ENCODE results near the gene RNF167.
"Not testable (repeated sequence)": the region's sequence is repeated elsewhere in the genome, so short reads cannot be mapped to it uniquely, and the experiment has no call there.

RNF167 gene

DNA sequence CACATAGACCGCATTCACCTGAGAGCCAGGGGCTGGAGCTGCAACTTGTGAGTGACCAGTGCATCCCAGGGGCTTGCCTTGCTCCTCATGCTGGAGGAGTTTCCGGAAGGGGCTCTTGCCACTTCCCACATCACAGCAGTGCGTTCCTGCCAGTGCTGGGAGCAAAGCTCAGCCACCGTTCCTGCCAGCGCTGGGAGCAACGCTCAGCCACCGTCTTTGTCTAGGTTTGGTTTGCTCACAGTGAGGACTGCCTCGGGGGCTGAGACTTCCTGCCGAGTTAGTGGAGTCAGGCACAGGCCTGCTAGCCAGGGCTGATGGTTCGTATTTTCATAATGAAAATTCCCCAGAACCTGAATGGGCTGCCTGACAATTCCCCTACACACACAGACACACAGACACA is 31.8 kb upstream of the RNF167 start:
- Histone ChIP-seq H3F3A (ENCODE audit: low read depth) (no peaks in the 10 kb centered on the region), H3K9me3 (ENCODE audit: insufficient read depth, low read depth, low read length) (no peaks in the 10 kb centered on the region), H3K27me3 (ENCODE audit: insufficient read depth, low read length, poor library complexity, severe bottlenecking) (no peaks in the 10 kb centered on the region), H3K4me1 (ENCODE audit: insufficient read depth, low read length, poor library complexity, severe bottlenecking) (peaks cover 7% of the 10 kb centered on the region), H3K4me2 (ENCODE audit: low read depth, low read length, poor library complexity, severe bottlenecking) (no peak overlapping the region), H4K20me1 (ENCODE audit: insufficient read depth, low read length, poor library complexity, severe bottlenecking) (no peaks in the 10 kb centered on the region), H3K9ac (ENCODE audit: low read depth, low read length, poor library complexity, severe bottlenecking) (no peak overlapping the region), H3K79me2 (ENCODE audit: insufficient read depth, low read length) (no peaks in the 10 kb centered on the region), H3K9me2 (replicated peaks; ENCODE audit: low read depth, low read length) (no peaks in the 10 kb centered on the region), H2AFZ (ENCODE audit: low read length) (no peak overlapping the region; the same call in 1 of the 2 replicates), H3K4me3 (ENCODE audit: low read length, poor library complexity, severe bottlenecking) (no peak overlapping the region), H3K36me3 (ENCODE audit: insufficient read depth, low read length) (no peaks in the 10 kb centered on the region)
- no peak for TF ChIP-seq EZH2phosphoT487 (IDR thresholded peaks at IDR 0.05; ENCODE audit: borderline replicate concordance)
- TF ChIP-seq CTCF (conservative IDR thresholded peaks at IDR 0.05; ENCODE audit: low read length): no peak

GRCh38 chr17:4908711-4909496 is 31.2 kb upstream of the RNF167 start:
- no peak overlapping the region for H3K9ac ChIP-seq (ENCODE audit: low read depth, low read length, poor library complexity, severe bottlenecking)
- TF ChIP-seq EZH2phosphoT487 (IDR thresholded peaks at IDR 0.05; ENCODE audit: borderline replicate concordance): no peak
- TF ChIP-seq CTCF (conservative IDR thresholded peaks at IDR 0.05; ENCODE audit: low read length): peak; percentile 87
- H3K4me1 ChIP-seq (ENCODE audit: insufficient read depth, low read length, poor library complexity, severe bottlenecking): peaks cover 6% of the 10 kb centered on the region
- no peaks in the 10 kb centered on the region for H3K79me2 ChIP-seq (ENCODE audit: insufficient read depth, low read length)
- H3K9me2 ChIP-seq (replicated peaks; ENCODE audit: low read depth, low read length): no peaks in the 10 kb centered on the region
- peak overlapping the region; percentile 61 for H2AFZ ChIP-seq (ENCODE audit: low read length)
- H3K4me2 ChIP-seq (ENCODE audit: low read depth, low read length, poor library complexity, severe bottlenecking): peak overlapping the region; percentile 57
- H4K20me1 ChIP-seq (ENCODE audit: insufficient read depth, low read length, poor library complexity, severe bottlenecking): no peaks in the 10 kb centered on the region
- no peak overlapping the region for H3K4me3 ChIP-seq (ENCODE audit: low read length, poor library complexity, severe bottlenecking)
- no peaks in the 10 kb centered on the region for H3K9me3 ChIP-seq (ENCODE audit: insufficient read depth, low read depth, low read length)
- no peaks in the 10 kb centered on the region for H3F3A ChIP-seq (ENCODE audit: low read depth)
- H3K27me3 ChIP-seq (ENCODE audit: insufficient read depth, low read length, poor library complexity, severe bottlenecking): no peaks in the 10 kb centered on the region
- H3K36me3 ChIP-seq (ENCODE audit: insufficient read depth, low read length): no peaks in the 10 kb centered on the region

DNA sequence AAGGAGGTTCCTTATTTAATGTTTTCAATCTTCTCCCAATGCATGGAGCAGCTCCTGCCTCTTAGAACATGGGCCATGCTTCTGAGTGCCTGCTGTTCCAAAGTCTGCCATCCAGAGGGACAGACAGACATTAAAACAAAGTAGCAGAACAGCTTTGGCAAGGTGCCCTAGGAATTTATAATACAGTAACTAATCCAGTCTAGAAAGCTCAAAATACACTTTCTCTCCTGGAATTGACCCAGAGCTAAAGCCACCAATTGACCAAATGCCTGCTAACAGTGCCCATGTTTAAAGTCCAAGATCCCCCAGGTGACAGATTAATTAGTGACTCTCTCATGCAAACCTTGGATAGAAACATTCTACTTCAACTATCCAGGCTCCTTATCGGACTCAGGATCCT is 26.1 kb upstream of the RNF167 start:
- no peaks in the 10 kb centered on the region for H3K79me2 ChIP-seq (ENCODE audit: insufficient read depth, low read length)
- no peak overlapping the region for H2AFZ ChIP-seq (ENCODE audit: low read length)
- no peak overlapping the region for H3K4me3 ChIP-seq (ENCODE audit: low read length, poor library complexity, severe bottlenecking)
- H3K27me3 ChIP-seq (ENCODE audit: insufficient read depth, low read length, poor library complexity, severe bottlenecking): no peaks in the 10 kb centered on the region
- no peak overlapping the region for H3K9ac ChIP-seq (ENCODE audit: low read depth, low read length, poor library complexity, severe bottlenecking)
- no peaks in the 10 kb centered on the region for H3K9me2 ChIP-seq (replicated peaks; ENCODE audit: low read depth, low read length)
- H4K20me1 ChIP-seq (ENCODE audit: insufficient read depth, low read length, poor library complexity, severe bottlenecking): no peaks in the 10 kb centered on the region
- H3K4me2 ChIP-seq (ENCODE audit: low read depth, low read length, poor library complexity, severe bottlenecking): no peak overlapping the region
- no peaks in the 10 kb centered on the region for H3K9me3 ChIP-seq (ENCODE audit: insufficient read depth, low read depth, low read length)
- TF ChIP-seq EZH2phosphoT487 (IDR thresholded peaks at IDR 0.05; ENCODE audit: borderline replicate concordance): no peak
- no peak for TF ChIP-seq CTCF (conservative IDR thresholded peaks at IDR 0.05; ENCODE audit: low read length)
- no peaks in the 10 kb centered on the region for H3F3A ChIP-seq (ENCODE audit: low read depth)
- peaks cover under 1% of the 10 kb centered on the region for H3K4me1 ChIP-seq (ENCODE audit: insufficient read depth, low read length, poor library complexity, severe bottlenecking)
- no peaks in the 10 kb centered on the region for H3K36me3 ChIP-seq (ENCODE audit: insufficient read depth, low read length)

- H3K27me3 ChIP-seq (ENCODE audit: insufficient read depth, low read length, poor library complexity, severe bottlenecking); H3K4me1 ChIP-seq (ENCODE audit: insufficient read depth, low read length, poor library complexity, severe bottlenecking); H3K4me2 ChIP-seq (ENCODE audit: low read depth, low read length, poor library complexity, severe bottlenecking); H3K9me3 ChIP-seq (ENCODE audit: insufficient read depth, low read depth, low read length); H2AFZ ChIP-seq (ENCODE audit: low read length); H3K79me2 ChIP-seq (ENCODE audit: insufficient read depth, low read length); H3F3A ChIP-seq (ENCODE audit: low read depth); H3K4me3 ChIP-seq (ENCODE audit: low read length, poor library complexity, severe bottlenecking); H4K20me1 ChIP-seq (ENCODE audit: insufficient read depth, low read length, poor library complexity, severe bottlenecking); H3K9me2 ChIP-seq (replicated peaks; ENCODE audit: low read depth, low read length); H3K9ac ChIP-seq (ENCODE audit: low read depth, low read length, poor library complexity, severe bottlenecking); H3K36me3 ChIP-seq (ENCODE audit: insufficient read depth, low read length): not testable (repeated sequence)
Measured at GRCh38 chr17:4914551-4914950, 25.5 kb upstream of the RNF167 start.

Data from Loucy (cell line).